Transverse colon (tissue), 3 donors: Measurements from ENCODE around the gene TRPV4.

ENCODE experiments used
- CTCF ChIP-seq, 5 experiments: fragments of 200-600 bp in 3 of 5; fragments of 450-650 bp in 2 of 5; sonication (generic) in 3 of 5; IDR thresholded peaks; 1 replicate in 2 of 5; 2 replicates in 3 of 5; pipeline ENCODE4 v1.5.1; 2016 to 2017; ENCODE audit warnings: antibody characterized with exemption in 5 of 5, inconsistent platforms in 3 of 5, mild to moderate bottlenecking in 2 of 5, moderate library complexity in 1 of 5
- EP300 ChIP-seq: sonication (generic); formaldehyde crosslinking; IDR thresholded peaks from one replicate; pipeline ENCODE4 v1.6.1; 2017; ENCODE audit warnings: antibody characterized with exemption, low read depth
- POLR2A ChIP-seq: fragments of 450-650 bp; IDR thresholded peaks from one replicate; pipeline ENCODE4 v1.6.1; 2016; ENCODE audit warnings: antibody characterized with exemption, mild to moderate bottlenecking, moderate library complexity

GRCh38 chr12:109741970-109742703, 91.1 kb downstream of the TRPV4 start:
- no peak for TF ChIP-seq CTCF (IDR thresholded peaks at IDR 0.05)
- TF ChIP-seq EP300 = no peak
- TF ChIP-seq POLR2A = no peak
